ENCODE data around the gene KRTAP12-2. TPM values are rescaled to one million over a fixed set of nuclear protein-coding genes. Genes with fewer than 3 reads are reported as not detected.

Gene KRTAP12-2
- total RNA-seq, 1 experiment from 2014 or later: not detected

GRCh38 chr21:44699502-44700001 is 32.8 kb upstream of the KRTAP12-2 start:
- Mint-ChIP-seq H3K4me1 (peaks cover 90% of the 10 kb centered on the region), H3K27me3 (ENCODE audit: low read depth) (peaks cover 6% of the 10 kb centered on the region), H3K27ac (peak overlapping the region; percentile 85)

More at GRCh38 chr21:44699502-44700001, 32.8 kb upstream of the KRTAP12-2 start:
- CTCF ChIA-PET: interaction anchor here (0.7 to 1.5 kb wide), 6 partner anchors 11 to 195 kb away, joined by 3 to 9 read pairs (median 6); partner anchors contain the start of gene UBE2G2
- no peak for ATAC-seq
- no peak overlapping the region for H3K4me3 Mint-ChIP-seq
- H3K36me3 Mint-ChIP-seq: no peaks in the 10 kb centered on the region
- POLR2A ChIA-PET: no interaction called here
- no peak for DNase-seq (ENCODE audit: low spot score)
- no peaks in the 10 kb centered on the region for H3K9me3 Mint-ChIP-seq
- no peak for TF ChIP-seq ZNF121 (CRISPR knock-in tag; IDR thresholded peaks at IDR 0.05)
- TF ChIP-seq RORB (CRISPR knock-in tag; IDR thresholded peaks at IDR 0.05): no peak
- no peak for TF ChIP-seq ZBTB21 (CRISPR knock-in tag; IDR thresholded peaks at IDR 0.05; ENCODE audit: borderline replicate concordance)
- TF ChIP-seq NR3C1 (CRISPR knock-in tag; conservative IDR thresholded peaks at IDR 0.05; ENCODE audit: low read depth): no peak
- TF ChIP-seq JAZF1 (CRISPR knock-in tag; IDR thresholded peaks at IDR 0.05): no peak
- no peak for TF ChIP-seq GRHL2 (CRISPR knock-in tag; IDR thresholded peaks at IDR 0.05; ENCODE audit: insufficient replicate concordance, severe bottlenecking)
- no peak for TF ChIP-seq TEAD4 (CRISPR knock-in tag; IDR thresholded peaks at IDR 0.05)
- no peak for TF ChIP-seq SOX15 (CRISPR knock-in tag; IDR thresholded peaks at IDR 0.05)
- no peak for TF ChIP-seq E2F4 (CRISPR knock-in tag; IDR thresholded peaks at IDR 0.05; ENCODE audit: borderline replicate concordance, low read depth)
- no peak for TF ChIP-seq NFYB (CRISPR knock-in tag; conservative IDR thresholded peaks at IDR 0.05; ENCODE audit: low read depth)
- TF ChIP-seq, protein P1, sequence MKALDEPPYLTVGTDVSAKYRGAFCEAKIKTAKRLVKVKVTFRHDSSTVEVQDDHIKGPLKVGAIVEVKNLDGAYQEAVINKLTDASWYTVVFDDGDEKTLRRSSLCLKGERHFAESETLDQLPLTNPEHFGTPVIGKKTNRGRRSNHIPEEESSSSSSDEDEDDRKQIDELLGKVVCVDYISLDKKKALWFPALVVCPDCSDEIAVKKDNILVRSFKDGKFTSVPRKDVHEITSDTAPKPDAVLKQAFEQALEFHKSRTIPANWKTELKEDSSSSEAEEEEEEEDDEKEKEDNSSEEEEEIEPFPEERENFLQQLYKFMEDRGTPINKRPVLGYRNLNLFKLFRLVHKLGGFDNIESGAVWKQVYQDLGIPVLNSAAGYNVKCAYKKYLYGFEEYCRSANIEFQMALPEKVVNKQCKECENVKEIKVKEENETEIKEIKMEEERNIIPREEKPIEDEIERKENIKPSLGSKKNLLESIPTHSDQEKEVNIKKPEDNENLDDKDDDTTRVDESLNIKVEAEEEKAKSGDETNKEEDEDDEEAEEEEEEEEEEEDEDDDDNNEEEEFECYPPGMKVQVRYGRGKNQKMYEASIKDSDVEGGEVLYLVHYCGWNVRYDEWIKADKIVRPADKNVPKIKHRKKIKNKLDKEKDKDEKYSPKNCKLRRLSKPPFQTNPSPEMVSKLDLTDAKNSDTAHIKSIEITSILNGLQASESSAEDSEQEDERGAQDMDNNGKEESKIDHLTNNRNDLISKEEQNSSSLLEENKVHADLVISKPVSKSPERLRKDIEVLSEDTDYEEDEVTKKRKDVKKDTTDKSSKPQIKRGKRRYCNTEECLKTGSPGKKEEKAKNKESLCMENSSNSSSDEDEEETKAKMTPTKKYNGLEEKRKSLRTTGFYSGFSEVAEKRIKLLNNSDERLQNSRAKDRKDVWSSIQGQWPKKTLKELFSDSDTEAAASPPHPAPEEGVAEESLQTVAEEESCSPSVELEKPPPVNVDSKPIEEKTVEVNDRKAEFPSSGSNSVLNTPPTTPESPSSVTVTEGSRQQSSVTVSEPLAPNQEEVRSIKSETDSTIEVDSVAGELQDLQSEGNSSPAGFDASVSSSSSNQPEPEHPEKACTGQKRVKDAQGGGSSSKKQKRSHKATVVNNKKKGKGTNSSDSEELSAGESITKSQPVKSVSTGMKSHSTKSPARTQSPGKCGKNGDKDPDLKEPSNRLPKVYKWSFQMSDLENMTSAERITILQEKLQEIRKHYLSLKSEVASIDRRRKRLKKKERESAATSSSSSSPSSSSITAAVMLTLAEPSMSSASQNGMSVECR (CRISPR knock-in tag; IDR thresholded peaks at IDR 0.05; ENCODE audit: borderline replicate concordance): no peak
- no peak for TF ChIP-seq RELA (CRISPR knock-in tag; IDR thresholded peaks at IDR 0.05; ENCODE audit: borderline replicate concordance)
- no peak for TF ChIP-seq PRDM15 (CRISPR knock-in tag; IDR thresholded peaks at IDR 0.05)
- no peak for TF ChIP-seq ETV6 (CRISPR knock-in tag; IDR thresholded peaks at IDR 0.05)
- TF ChIP-seq SMAD4 (CRISPR knock-in tag; IDR thresholded peaks at IDR 0.05): no peak
- TF ChIP-seq ZNF219 (CRISPR knock-in tag; IDR thresholded peaks at IDR 0.05; ENCODE audit: borderline replicate concordance): no peak
- TF ChIP-seq CBFB (CRISPR knock-in tag; IDR thresholded peaks at IDR 0.05; ENCODE audit: low read depth): no peak
- TF ChIP-seq CTCF (IDR thresholded peaks at IDR 0.05): no peak
- TF ChIP-seq KAT7 (CRISPR knock-in tag; IDR thresholded peaks at IDR 0.05; ENCODE audit: borderline replicate concordance): no peak
- no peak for TF ChIP-seq CDX4 (CRISPR knock-in tag; IDR thresholded peaks at IDR 0.05; ENCODE audit: borderline replicate concordance)
